HEK293T (cell line): ENCODE data around the gene SLC43A3.

Experiments used
- HDGF ChIP-seq: fragments of 450-650 bp; IDR thresholded peaks from 2 replicates; pipeline ENCODE4 v1.6.1; 2017; ENCODE audit warnings: antibody characterized with exemption, borderline replicate concordance
- LEF1 ChIP-seq: fragments of 450-650 bp; IDR thresholded peaks from 2 replicates; pipeline ENCODE4 v1.6.1; 2017; ENCODE audit warnings: mild to moderate bottlenecking, borderline replicate concordance
- NFRKB ChIP-seq: fragments of 450-650 bp; IDR thresholded peaks from 2 replicates; pipeline ENCODE4 v1.6.1; 2016; ENCODE audit warnings: mild to moderate bottlenecking, moderate library complexity
- SP1 ChIP-seq: fragments of 450-650 bp; IDR thresholded peaks from 2 replicates; pipeline ENCODE4 v1.6.1; 2017
- SUZ12 ChIP-seq: fragments of 450-650 bp; IDR thresholded peaks from 2 replicates; pipeline ENCODE4 v1.6.1; 2016; ENCODE audit warnings: mild to moderate bottlenecking
- TARDBP ChIP-seq: fragments of 450-650 bp; IDR thresholded peaks from 2 replicates; pipeline ENCODE4 v1.6.1; 2016

GRCh38 chr11:57461841-57462489 lies 35.0 kb upstream of the SLC43A3 start:
- no peak for TF ChIP-seq LEF1
- TF ChIP-seq SUZ12 = no peak
- TF ChIP-seq SP1 = no peak
- TF ChIP-seq HDGF = no peak
- no peak for TF ChIP-seq TARDBP
- no peak for TF ChIP-seq NFRKB
